ENCODE data around the gene KIAA0586. TPM values are rescaled to one million over a fixed set of nuclear protein-coding genes. Genes with fewer than 3 reads are reported as not detected.

KIAA0586 gene
- 14.0 to 25.6 TPM (median 14.5 TPM) in 3 replicates for total RNA-seq
- long read RNA-seq, partial matches to known transcripts, result 2 of 3 reads
- long read RNA-seq, other reads (novel, unspliced or antisense), result 1 of 3 reads

- Mint-ChIP-seq H3K4me3 (ENCODE audit: unreplicated experiment) (peak within 1 kb of the TSS; percentile 80), H3K9me3 (ENCODE audit: low read depth) (no peaks in the 10 kb centered on the region), H3K27ac (ENCODE audit: unreplicated experiment) (peak within 1 kb of the TSS; percentile 92), H3K36me3 (ENCODE audit: low read depth) (no peaks in the 10 kb centered on the region), H3K27me3 (ENCODE audit: low read depth) (no peaks in the 10 kb centered on the region), H3K4me1 (ENCODE audit: low read depth) (peaks cover 34% of the 10 kb centered on the region)
- TF ChIP-seq CTCF (IDR thresholded peaks at IDR 0.05), result no peak
- DNase-seq (ENCODE audit: low spot score), result peak; percentile 99
Measured at GRCh38 chr14:58427281-58428117, at the start of gene KIAA0586, which contains the start of gene TIMM9. Gene KIAA0586, plus strand, starts transcription at chr14:58427719. Its CDS starts 546 bp downstream, at chr14:58428265. Gene TIMM9, minus strand, starts transcription at chr14:58427531. Its CDS starts 15,586 bp downstream, at chr14:58411945.

GRCh38 chr14:58390830-58391229 is 36.7 kb upstream of the KIAA0586 start:
- Mint-ChIP-seq H3K27ac (ENCODE audit: unreplicated experiment) (no peak overlapping the region), H3K9me3 (ENCODE audit: low read depth) (no peaks in the 10 kb centered on the region), H3K4me3 (ENCODE audit: unreplicated experiment) (no peak overlapping the region), H3K27me3 (ENCODE audit: low read depth) (no peaks in the 10 kb centered on the region), H3K36me3 (ENCODE audit: low read depth) (peaks cover 5% of the 10 kb centered on the region), H3K4me1 (ENCODE audit: low read depth) (peaks cover 4% of the 10 kb centered on the region)
- DNase-seq (ENCODE audit: low spot score), result no peak
- no peak for TF ChIP-seq CTCF (IDR thresholded peaks at IDR 0.05)

GRCh38 chr14:58395562-58395811 is 32.0 kb upstream of the KIAA0586 start:
- no peaks in the 10 kb centered on the region for H3K36me3 Mint-ChIP-seq (ENCODE audit: low read depth)
- DNase-seq (ENCODE audit: low spot score), result no peak
- H3K27me3 Mint-ChIP-seq (ENCODE audit: low read depth), result no peaks in the 10 kb centered on the region
- peak overlapping the region; percentile 66 for H3K4me3 Mint-ChIP-seq (ENCODE audit: unreplicated experiment)
- H3K27ac Mint-ChIP-seq (ENCODE audit: unreplicated experiment), result no peak overlapping the region
- TF ChIP-seq CTCF (IDR thresholded peaks at IDR 0.05), result no peak
- no peaks in the 10 kb centered on the region for H3K9me3 Mint-ChIP-seq (ENCODE audit: low read depth)
- H3K4me1 Mint-ChIP-seq (ENCODE audit: low read depth), result peaks cover 7% of the 10 kb centered on the region

- Mint-ChIP-seq H3K27ac (ENCODE audit: unreplicated experiment) (no peak within 1 kb of the TSS), H3K9me3 (ENCODE audit: low read depth) (no peaks in the 10 kb centered on the region), H3K27me3 (ENCODE audit: low read depth) (no peaks in the 10 kb centered on the region), H3K4me1 (ENCODE audit: low read depth) (peaks cover 7% of the 10 kb centered on the region), H3K4me3 (ENCODE audit: unreplicated experiment) (peak within 1 kb of the TSS; percentile 66), H3K36me3 (ENCODE audit: low read depth) (no peaks in the 10 kb centered on the region)
- peak; percentile 99 for TF ChIP-seq CTCF (IDR thresholded peaks at IDR 0.05)
- DNase-seq (ENCODE audit: low spot score), result peak; percentile 94
Measured at GRCh38 chr14:58395812-58396788, 31.4 kb upstream of the KIAA0586 start, which contains the start of gene TOMM20L. Gene TOMM20L, plus strand, starts transcription at chr14:58395930. Its CDS starts 28 bp downstream, at chr14:58395958.

GRCh38 chr14:58397156-58397555 is 30.4 kb upstream of the KIAA0586 start:
- Mint-ChIP-seq H3K4me3 (ENCODE audit: unreplicated experiment) (no peak overlapping the region), H3K36me3 (ENCODE audit: low read depth) (no peaks in the 10 kb centered on the region), H3K27ac (ENCODE audit: unreplicated experiment) (no peak overlapping the region), H3K27me3 (ENCODE audit: low read depth) (no peaks in the 10 kb centered on the region), H3K4me1 (ENCODE audit: low read depth) (peaks cover 7% of the 10 kb centered on the region), H3K9me3 (ENCODE audit: low read depth) (no peaks in the 10 kb centered on the region)
- TF ChIP-seq CTCF (IDR thresholded peaks at IDR 0.05), result no peak
- no peak for DNase-seq (ENCODE audit: low spot score)
